ENCODE measurements around the gene CPM.

CPM gene

DNA sequence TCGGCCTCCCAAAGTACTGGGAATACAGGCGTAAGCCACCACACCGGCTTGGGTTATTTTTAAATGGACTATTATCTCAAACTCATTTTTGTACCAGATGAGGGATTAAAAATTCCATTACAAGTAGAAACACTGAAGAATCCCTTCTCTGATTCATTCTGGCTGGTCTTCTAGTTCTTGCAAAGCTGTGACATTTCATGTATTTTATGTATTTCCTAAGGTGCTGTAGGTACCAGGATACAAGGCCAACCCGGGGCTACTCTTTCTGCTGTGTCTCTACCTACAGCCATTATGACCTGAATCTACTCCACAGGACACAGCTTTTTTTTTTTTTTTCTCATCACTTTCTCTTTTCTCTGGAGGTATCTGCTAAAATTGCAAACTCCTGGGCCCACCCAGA lies 24.9 kb downstream of the CPM start:
- DNase-seq (ENCODE audit: low read depth in 1 of 2, low spot score in 1 of 2) = no peak

DNA sequence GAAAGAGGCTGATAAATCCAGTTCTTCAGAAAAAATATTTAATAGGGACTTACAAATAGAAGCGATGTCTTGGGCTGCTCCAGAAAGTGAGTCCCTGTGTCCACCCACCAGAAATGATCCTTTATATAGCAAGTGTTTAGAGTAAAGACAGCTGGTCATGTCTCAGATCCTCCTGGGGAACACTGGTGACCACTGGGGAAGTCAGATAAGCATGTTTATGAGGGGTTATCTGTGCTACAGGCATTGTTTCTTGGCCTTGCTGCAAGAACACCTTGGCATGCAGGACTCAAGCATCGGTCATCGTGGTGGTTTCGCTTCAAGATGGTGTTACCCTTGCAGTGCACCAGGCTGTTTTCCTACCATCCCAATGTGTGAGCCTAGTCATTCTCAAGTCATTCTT lies 27.2 kb downstream of the CPM start:
- no peak for DNase-seq (ENCODE audit: low read depth in 1 of 2, low spot score in 1 of 2)

DNA sequence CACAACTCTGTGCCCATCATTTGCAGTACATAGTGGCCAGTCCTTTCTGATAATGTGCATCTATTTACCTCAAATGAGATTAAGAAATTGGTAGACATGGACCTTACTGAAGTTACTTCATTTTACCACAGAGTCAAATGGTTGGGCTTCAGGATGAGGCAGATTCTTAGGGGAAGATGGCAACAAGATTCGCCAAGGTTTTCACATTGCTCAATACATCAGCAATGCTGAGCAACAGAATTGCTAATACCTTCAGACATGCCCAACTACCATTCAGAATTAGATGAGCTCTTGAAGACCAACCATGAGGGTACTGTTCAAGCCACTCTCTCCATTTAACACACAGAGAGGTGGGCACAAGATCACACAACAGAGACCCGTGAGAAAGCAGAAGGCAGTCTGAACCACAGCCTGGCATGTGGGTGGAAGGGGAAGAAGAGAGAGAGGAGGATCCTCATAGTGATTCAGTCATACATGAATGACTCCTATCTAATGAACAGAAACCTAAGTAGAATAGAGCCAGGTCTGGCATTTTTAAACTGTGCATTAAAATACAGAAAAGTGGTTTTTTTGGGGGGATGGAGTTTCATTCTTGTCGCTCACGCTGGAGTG lies 28.5 kb downstream of the CPM start:
- DNase-seq (ENCODE audit: low read depth in 1 of 2, low spot score in 1 of 2) = no peak

DNA sequence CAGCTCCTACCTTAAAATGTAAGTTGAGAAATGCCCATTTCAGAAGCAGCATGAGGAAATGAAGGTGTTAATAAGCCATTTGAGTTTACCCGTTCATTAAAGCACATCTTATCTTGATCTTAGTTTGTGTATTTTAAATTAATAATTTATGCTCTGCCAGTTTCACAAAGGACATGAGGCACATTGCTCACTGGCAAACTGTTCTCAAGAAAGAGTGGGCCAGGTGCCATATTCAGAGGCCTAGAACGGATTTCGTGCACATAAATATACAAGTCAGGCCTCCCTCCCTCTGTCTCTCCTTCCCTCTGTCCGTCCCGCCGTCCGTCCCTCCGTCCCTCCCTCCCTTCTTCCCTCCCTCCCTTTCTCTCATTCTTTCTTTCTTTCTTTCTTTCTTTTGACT lies 29.5 kb downstream of the CPM start:
- DNase-seq (ENCODE audit: low read depth in 1 of 2, low spot score in 1 of 2) = no peak

DNA sequence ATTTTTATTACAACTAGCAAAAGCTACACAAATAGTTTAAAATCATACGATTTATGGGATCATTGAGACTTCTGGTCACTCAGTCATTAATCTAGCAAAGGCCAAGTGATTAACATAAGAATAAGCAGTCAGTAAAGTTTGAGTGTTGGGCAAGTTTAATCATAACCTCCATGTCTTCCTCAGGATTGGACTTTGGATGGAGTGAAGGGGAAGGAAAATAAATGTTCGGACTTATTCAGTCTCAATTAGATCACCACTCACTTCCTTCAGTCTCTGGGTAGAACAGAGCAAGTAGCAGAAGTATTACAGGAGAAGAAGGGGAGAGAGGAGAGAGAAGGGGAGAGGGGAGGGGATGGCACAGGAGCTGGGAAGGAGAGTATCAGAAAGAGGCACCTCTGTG lies 31.4 kb downstream of the CPM start:
- no peak for DNase-seq (ENCODE audit: low read depth in 1 of 2, low spot score in 1 of 2)

DNA sequence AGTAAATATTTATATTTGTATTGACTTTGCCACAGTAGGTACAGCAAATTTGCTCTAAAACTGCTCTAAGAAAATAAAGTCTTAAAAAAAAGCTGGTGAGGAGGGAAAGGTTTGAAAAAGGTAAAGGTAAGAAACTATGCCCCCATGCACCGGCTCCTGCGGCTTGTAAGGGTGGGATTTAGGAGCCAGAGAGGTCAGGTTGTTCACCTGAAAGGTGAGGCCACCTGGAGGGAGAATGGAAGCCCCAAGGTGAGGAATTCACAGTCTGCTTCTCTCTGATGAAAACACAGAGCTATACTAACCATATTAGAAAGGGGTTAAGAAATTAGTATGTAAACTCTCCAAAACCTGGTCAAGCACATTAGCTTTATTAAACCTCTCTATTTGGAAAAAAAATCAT lies 31.8 kb downstream of the CPM start:
- no peak for DNase-seq (ENCODE audit: low read depth in 1 of 2, low spot score in 1 of 2)

DNA sequence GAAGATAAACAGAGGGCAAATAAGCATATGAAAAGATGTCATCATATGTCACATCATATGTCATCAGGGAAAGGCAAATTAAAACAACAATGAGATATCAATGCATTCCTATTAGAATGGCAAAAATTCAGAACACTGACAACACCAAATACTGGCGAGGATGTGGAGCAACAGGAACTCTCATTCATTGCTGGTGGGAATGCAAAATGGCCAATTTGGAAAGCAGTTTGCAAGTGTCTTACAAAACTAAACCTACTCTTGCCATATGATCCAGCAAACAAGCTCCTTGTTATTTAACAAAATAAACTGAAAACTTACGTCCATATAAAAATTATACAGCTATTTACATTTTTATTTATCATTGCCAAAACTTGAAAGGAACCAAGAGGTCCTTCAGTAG lies 32.7 kb downstream of the CPM start:
- DNase-seq (ENCODE audit: low read depth in 1 of 2, low spot score in 1 of 2) = no peak

DNA sequence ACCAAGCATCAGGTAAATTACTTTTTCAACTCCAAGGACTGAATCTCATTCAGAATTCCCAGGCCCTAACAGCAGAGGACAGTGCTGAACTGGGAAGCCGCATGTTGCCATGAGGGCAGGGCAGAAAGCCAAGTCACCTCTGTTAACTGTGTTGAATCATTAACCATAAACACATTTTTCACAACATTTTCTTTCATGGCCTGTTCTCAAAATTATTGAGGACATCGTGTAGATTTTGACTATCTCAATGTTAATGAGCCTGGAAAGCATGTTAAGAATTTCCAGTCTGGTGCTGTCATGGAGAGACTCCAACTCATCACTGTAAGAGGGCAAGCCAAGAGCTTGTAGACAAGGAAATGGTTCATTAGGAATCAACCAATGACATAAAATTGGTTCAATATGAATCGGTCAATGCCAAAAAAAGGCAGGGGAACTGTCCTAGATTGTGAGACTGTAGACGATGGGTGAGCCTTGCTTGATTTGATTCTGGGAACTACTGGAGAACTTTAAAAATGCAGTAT lies 33.7 kb downstream of the CPM start:
- no peak for DNase-seq (ENCODE audit: low read depth in 1 of 2, low spot score in 1 of 2)

DNA sequence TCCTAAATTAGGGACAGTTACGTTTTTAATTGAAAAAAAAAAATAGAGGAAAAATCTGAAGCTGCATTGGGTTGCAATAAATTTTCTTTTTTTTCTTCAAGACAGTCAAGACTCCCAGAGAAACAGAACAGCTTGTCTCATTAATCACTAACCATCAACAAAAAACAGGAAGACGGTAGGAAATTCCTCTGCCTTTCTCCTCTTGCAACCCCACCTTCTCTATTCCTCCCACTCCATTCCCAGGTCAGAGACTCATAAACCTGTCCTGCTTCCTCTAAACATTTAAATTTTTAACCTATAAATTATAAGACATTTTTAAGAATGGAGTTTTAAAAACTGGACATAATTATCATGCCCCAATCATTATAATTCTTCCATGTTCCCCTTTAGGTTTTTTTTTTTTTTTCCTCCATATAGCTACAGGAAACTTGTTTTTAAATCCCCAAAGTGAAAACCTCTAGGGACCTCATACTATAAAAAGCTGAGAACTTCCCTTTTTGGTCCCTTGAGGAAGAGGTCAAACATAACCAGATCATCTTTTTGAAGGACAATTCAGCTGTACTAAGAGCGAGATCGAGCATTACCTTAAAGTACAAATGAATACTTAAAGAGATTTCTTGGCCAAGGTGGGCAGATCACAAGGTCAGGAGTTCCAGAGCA lies 36.0 kb downstream of the CPM start:
- no peak for DNase-seq (ENCODE audit: low read depth in 1 of 2, low spot score in 1 of 2)

DNA sequence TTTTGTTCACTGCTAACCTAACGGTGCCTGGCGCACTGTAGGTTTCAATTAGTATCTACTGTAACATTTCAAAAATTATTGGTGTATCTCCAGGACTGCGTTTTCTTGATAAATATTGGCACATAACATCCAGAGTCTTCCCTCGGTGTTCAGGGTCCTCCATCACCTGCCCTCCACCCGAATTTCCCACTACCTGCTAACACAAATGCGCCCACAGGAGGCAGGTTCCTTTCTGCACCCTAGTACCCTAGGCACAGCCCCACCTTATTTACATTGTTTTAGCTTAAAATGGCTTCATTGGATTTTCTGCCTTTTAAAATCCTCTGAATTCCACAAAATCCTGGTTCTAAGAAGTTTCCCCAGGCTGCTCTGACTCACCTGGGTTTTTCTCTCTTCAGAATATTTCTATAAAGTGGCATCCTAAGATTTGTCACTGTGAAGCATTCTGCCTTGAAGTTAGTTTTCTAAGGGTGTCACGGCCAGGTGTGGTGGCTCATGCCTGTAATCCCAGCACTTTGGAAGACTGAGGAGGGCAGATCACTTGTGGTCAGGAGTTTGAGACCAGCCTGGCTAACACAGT lies 38.6 kb downstream of the CPM start:
- no peak for DNase-seq (ENCODE audit: low read depth in 1 of 2, low spot score in 1 of 2)

DNA sequence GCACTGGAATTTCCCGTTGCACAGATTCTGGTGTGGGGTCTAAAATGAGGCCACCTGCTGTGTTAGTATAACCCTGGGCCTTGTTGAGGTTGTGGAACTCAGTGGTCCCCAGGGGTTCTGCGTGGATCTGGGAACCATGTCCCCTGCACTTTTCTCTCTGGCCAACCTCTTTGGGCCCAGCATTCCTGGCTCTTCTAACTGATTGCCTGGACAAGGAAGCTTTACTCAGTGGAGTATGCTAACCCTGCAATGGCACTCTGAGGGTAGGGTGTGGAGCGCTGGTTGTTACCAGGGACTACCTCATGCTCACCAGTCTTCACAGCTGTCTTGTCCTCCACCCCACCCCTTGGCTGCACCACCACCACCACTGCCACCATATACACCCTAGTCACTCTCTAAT lies 39.2 kb downstream of the CPM start:
- DNase-seq (ENCODE audit: low read depth in 1 of 2, low spot score in 1 of 2) = no peak

DNA sequence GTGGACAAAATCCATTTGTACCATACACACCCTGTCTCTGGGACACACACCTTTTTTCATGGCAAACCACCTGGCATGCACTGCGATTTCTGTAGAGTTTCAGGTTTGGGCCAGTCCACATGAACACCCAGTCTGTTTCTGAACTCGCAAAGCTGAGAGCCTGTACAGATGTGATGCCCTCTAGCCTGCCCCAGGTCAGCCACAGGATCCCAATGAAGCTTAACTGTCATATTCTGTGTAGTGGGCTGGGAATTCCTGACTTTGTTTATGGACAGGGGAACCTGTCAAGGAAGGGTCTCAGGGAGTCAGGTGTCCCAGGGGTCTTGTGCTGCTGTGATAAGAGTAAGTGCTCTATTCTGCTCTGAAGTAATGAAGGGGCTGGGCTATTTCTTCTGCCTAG lies 39.8 kb downstream of the CPM start:
- no peak for DNase-seq (ENCODE audit: low read depth in 1 of 2, low spot score in 1 of 2)

DNA sequence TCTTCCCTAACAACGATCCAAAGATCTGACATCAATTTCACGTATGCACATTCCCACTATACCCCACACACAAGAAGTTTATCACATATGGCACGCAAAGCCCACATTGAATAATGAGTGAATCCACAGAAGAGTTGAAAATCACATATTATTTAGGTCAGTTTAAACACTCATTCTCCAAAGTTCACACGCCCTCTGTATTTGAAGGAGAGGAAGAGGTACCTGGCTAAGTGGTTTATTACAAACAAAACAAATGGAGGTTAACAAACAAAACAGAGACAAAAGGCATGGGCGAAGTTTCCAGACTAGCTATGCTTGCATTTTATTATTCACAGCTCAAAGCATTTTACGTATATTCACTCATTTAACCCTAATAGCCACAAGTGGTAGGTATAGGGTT lies 41.8 kb downstream of the CPM start:
- DNase-seq (ENCODE audit: low read depth in 1 of 2, low spot score in 1 of 2) = no peak

DNA sequence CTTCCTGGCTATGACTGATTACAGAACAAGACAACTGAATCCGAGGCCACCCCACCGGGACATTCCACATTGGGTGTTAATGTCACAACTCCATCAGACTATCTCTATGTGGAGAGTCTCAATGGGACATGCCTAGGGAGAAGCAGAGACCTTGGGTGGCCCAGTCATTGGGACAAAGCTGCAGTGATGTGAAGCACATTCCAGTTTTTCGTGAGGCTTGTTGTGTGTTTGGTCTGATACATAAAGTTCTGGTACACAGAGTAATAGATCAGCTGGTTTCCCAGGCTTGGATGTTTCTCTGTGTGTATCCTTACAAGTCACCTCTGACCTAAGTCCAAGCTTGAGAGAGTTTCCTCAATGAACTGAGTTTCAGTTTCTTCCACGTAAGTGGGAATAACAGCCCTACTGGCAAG lies 42.3 kb downstream of the CPM start:
- DNase-seq (ENCODE audit: low read depth in 1 of 2, low spot score in 1 of 2) = no peak

DNA sequence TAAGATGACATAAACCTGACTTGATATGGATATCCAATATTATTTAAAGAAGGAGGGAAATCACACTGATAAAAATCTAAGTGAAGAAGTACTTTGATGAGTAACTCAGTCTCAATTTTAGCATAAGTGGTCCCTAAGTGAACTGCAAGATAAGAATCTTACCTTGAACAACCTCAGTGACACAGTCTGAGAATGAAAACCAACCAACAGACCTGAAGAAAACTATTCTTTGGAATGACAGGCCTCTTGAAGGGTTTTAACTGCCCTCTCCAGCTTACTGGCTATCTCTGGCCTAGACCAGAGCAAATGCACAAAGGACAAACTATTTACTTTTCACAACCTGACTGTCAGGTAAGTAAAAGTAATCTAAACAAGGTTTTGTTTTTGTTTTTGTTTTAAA lies 44.7 kb downstream of the CPM start:
- no peak for DNase-seq (ENCODE audit: low read depth in 1 of 2, low spot score in 1 of 2)

DNA sequence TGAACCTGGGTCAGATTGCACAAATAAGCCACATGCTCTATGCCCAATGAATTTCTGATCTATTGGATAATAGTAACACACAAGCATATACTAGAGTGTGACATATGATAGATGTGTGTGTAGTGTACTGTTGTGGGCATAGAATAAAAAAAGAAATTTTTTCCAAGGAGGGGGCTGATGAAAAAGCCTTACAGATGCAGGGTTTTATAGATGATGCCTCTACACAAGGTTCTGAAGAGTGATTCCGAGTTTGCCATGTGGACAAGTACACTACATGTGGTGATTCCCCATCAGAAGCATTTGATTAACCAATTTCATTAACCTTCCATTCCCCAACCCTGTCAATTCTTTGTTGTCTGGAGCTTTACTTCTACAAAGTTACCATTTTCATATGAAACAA lies 45.3 kb downstream of the CPM start:
- DNase-seq (ENCODE audit: low read depth in 1 of 2, low spot score in 1 of 2) = no peak

DNA sequence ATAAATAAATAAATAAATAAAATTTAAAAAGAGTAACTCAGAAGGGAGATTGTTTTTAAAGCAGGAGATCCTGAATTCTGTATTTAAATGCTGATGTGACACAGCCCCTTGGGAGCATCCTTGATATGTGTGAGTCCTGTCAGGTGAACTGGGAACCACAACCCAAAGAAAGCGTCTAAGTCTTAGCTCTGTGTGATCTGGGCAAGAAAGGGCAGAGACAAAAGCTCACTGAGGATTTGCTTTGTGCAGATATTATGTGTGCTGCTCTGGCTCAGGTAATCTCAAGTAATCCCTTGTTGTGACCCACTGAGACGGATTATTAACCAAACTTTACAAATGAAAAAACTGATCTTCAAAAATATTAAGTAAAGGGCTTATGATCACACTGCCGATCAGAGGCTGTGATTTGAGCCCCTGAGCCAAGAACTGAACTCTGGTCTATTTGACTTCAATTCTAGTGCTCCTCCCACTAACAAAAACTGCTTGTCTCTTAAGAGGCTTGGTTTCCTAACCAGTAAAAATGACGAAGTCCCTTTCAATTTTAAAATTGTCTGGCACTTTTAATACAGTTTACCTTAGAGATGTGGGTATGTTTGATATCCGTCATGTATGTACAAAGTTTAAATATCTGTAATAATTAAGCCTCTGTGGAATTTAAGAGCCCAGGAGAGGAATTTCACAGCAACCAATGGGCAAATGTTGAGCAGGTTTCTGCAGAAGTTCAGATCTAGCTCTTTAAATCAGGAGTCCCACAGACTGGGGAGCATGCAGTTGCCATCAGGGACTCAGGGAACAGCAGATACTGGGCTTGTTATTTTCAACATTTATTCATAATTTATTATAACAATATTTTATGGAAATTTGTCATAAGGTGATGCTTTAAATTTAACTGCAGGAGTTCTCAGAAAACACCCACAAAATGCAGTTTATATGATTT lies 46.1 kb downstream of the CPM start:
- DNase-seq (ENCODE audit: low read depth in 1 of 2, low spot score in 1 of 2) = no peak

DNA sequence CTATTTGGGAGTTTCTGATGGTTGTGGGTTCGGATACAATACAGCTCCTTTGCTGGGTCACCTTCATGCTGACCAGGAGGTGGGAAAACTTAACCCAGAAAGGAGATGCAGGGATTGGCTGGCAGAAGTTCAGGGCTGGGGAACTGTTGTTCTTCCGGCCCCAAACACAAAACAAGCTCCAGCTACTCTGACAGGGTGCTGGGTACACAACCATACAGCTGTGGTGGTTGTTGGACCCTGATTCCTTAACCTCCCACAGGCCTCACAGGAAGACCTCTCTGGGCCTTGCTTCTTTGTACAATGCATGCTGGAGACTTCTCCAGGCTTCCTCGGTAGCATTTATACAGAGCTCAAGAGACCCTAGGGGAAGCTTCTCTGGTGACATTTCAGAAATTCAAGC lies 47.6 kb downstream of the CPM start:
- DNase-seq (ENCODE audit: low read depth in 1 of 2, low spot score in 1 of 2) = no peak

DNA sequence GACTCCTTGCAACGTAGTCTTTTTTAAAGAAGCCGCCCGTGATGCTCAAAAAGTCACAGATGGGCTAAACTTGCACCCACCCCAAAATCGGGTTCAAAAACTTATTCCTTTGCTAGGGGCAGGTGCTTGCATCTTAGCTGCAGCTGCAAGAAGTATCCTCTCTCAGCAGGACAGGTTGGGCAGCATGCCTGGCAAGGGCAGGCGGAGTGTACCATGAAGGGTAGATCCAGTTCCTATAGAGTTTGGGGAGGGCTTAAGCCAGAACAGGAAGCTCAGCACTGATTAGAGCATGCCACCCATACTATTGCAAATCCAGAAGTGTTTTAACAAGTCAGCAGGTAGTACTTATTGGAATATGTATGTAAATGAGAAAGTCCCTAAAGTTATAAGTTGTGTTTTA lies 48.7 kb downstream of the CPM start:
- DNase-seq (ENCODE audit: low read depth in 1 of 2, low spot score in 1 of 2) = no peak

DNA sequence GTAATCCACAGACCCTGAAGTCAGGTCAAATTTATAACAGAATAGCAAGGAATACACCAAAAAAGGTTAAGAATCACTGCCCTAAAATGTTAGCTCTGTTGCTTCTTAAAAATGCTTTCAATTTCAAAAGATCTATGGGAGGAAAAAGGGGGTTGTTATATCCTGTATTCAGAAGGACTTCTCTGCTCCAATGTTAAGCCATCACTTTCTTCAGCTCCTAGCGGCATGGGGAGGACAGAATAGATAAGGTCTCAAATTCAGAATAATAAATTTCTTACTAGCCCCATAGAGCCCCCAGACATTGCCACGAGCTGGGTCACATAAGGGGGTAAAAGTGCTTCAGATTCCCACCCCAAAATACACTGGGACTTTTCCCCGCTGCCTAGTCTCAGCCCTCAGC lies 49.8 kb downstream of the CPM start:
- no peak for DNase-seq (ENCODE audit: low read depth in 1 of 2, low spot score in 1 of 2)

DNA sequence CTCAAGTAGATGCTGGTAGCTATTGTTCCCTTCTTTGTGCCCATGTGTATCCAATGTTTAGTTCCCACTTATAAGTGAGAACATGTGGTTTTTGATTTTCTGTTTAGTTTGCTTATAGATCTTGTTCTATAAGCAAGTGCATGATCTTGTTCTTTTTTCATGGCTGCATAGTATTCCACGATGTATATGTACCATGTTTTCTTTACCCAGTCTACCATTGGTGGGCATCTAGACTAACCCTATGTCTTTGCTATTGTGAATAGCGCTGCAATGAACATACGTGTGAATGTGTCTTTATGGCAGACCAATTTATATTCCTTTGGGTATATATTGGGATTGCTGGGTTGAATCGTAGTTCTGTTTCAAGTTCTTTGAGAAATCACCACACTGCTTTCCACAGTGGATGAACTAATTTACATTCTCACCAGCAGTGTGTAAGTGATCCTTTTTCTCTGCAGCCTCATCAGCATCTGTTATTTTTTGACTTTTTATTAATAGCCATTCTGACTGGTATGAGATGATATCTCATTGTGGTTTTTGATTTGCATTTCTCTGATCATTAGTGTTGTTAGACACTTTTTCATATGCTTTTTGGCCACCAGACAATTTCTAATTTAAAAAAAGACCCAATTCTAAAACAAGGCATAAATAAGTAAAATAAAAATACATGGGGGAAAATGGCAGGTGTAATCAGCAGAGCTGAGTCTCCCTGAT lies 50.6 kb downstream of the CPM start:
- no peak for DNase-seq (ENCODE audit: low read depth in 1 of 2, low spot score in 1 of 2)
